ENCODE measurements around the gene MRFAP1L1. TPM values are rescaled to one million over a fixed set of nuclear protein-coding genes. Genes with fewer than 3 reads are reported as not detected.

The MRFAP1L1 gene
- total and polyA plus RNA-seq, 10 of the 15 experiments (the other 5 are each of a cell fraction or from before 2014, with no cell fraction given), result 30.6 to 85.1 (median 52.9) TPM

DNA sequence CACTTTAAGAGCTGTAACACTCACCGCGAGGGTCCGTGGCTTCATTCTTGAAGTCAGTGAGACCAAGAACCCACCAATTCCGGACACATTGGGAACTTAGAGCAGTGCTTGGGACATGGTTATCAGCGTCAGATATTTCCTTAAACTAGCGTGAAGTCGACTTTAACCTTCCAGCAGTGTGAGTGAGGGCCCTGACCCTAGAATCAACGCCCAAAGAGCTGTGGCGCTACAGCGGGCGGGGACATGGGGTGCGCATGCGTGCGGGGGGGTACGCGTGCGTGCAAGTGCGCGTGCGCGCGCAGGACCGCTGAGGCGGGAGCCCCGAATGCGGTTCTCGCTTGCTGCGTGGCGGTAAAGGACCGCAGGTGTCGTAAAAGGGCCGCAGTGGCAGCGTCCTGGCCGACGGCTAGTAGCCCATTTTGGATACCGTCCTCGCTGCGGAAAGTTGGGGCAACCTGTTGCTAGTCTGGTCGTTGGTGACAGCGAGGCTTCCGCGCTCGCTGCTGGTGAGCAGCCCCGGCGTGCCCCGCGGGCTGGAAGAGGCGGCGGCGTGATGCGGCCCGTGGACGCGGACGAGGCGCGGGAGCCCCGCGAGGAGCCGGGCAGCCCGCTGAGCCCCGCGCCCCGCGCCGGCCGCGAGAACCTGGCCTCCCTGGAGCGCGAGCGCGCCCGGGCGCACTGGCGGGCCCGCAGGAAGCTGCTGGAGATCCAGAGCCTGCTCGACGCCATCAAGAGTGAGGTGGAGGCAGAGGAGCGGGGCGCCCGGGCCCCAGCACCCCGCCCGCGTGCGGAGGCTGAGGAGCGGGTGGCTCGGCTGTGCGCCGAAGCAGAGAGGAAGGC lies 35.8 kb downstream of the MRFAP1L1 start:
- Histone ChIP-seq H2AFZ (ENCODE audit: control insufficient read depth, low read depth, low read length) (peak overlapping the region; percentile 98), H3K27ac (ENCODE audit: control insufficient read depth, insufficient read depth) (peak overlapping the region; percentile 45), H3K9me3 (replicated peaks; ENCODE audit: control insufficient read depth, insufficient read depth, low read length) (no peaks in the 10 kb centered on the region), H3K4me3 (peak overlapping the region; percentile 74), H3K36me3 (ENCODE audit: control insufficient read depth in 2 of 2, insufficient read depth in 2 of 2, low read length in 1 of 2) (no peaks in the 10 kb centered on the region; a peak in 2 of 4 replicates), H3K9ac (ENCODE audit: control insufficient read depth, insufficient read depth, low read length) (peak overlapping the region; percentile 64), H3K4me2 (ENCODE audit: control insufficient read depth, insufficient read depth) (peak overlapping the region; percentile 89), H3K4me1 (ENCODE audit: control insufficient read depth, insufficient read depth, low read length) (peaks cover 6% of the 10 kb centered on the region; the same call in 1 of the 2 replicates), H4K20me1 (ENCODE audit: control insufficient read depth, insufficient read depth) (no peaks in the 10 kb centered on the region), H3K27me3 (replicated peaks in 1 of 2; ENCODE audit: control insufficient read depth in 2 of 2, insufficient read depth in 2 of 2, low read length in 1 of 2) (no peaks in the 10 kb centered on the region), H3K79me2 (ENCODE audit: control insufficient read depth, insufficient read depth, low read length) (peaks cover 25% of the 10 kb centered on the region)
- ChIA-PET CTCF (interaction anchor here (0.5 to 2.3 kb wide), 18 partner anchors 10 to 219 kb away, joined by 3 to 36 read pairs (median 5); partner anchors contain the start of genes BLOC1S4 and MRFAP1L1), RAD21 (ENCODE audit: unreplicated experiment) (interaction anchor here (1.0 to 3.8 kb wide), 9 partner anchors 28 to 395 kb away, joined by 3 to 22 read pairs (median 5); partner anchors contain the start of genes GRPEL1, MAN2B2, MRFAP1 and MRFAP1L1), POLR2A (interaction anchor here (0.6 to 2.1 kb wide), 8 partner anchors 14 to 389 kb away, joined by 3 to 6 read pairs (median 4); partner anchors contain the start of gene MRFAP1), SMC1A (ENCODE audit: uncharacterized antibody, unreplicated experiment) (interaction anchor here (0.7 to 5.2 kb wide), 8 partner anchors 30 to 199 kb away, joined by 3 to 33 read pairs (median 4); partner anchors contain the start of genes BLOC1S4 and MRFAP1L1)
- FAIRE-seq (peak; percentile 89), DNase-seq (ENCODE audit: low read depth, low spot score) (peak; percentile 80), ATAC-seq (peak; percentile 92)
- in situ Hi-C loops (cut with MboI) (no loop called here), intact Hi-C loops (cut with micrococcal nuclease; ENCODE audit: unreplicated experiment) (loop anchor here (2.0 kb wide), 3 partner anchors 33 to 43 kb away; partner anchors contain the start of genes BLOC1S4, MRFAP1 and MRFAP1L1)
- BruUV-seq (replicated peaks), result no TSS peak
- WGBS (ENCODE audit: insufficient coverage, insufficient replicate concordance, low lambda C conversion rate, missing lambda C conversion rate), result 1% methylated on average over 69 of the region's 89 CpGs
- TF ChIP-seq JUND (IDR thresholded peaks at IDR 0.05; ENCODE audit: low read depth, low read length) (no peak), CUX1 (IDR thresholded peaks at IDR 0.05; ENCODE audit: insufficient replicate concordance, low read depth, low read length) (no peak), MXI1 (IDR thresholded peaks at IDR 0.05; ENCODE audit: low read depth, low read length) (peak; percentile 83), TCF3 (IDR thresholded peaks at IDR 0.05; ENCODE audit: borderline replicate concordance, insufficient read depth, low read depth, low read length) (no peak), RAD51 (IDR thresholded peaks at IDR 0.05) (no peak), SRF (IDR thresholded peaks at IDR 0.05; ENCODE audit: low read depth in 2 of 2, low read length in 2 of 2) (no peak), POLR2A (IDR thresholded peaks at IDR 0.05; ENCODE audit: low read depth, low read length) (peak; percentile 92), IKZF2 (IDR thresholded peaks at IDR 0.05) (no peak)
- TF ChIP-seq, protein P1, sequence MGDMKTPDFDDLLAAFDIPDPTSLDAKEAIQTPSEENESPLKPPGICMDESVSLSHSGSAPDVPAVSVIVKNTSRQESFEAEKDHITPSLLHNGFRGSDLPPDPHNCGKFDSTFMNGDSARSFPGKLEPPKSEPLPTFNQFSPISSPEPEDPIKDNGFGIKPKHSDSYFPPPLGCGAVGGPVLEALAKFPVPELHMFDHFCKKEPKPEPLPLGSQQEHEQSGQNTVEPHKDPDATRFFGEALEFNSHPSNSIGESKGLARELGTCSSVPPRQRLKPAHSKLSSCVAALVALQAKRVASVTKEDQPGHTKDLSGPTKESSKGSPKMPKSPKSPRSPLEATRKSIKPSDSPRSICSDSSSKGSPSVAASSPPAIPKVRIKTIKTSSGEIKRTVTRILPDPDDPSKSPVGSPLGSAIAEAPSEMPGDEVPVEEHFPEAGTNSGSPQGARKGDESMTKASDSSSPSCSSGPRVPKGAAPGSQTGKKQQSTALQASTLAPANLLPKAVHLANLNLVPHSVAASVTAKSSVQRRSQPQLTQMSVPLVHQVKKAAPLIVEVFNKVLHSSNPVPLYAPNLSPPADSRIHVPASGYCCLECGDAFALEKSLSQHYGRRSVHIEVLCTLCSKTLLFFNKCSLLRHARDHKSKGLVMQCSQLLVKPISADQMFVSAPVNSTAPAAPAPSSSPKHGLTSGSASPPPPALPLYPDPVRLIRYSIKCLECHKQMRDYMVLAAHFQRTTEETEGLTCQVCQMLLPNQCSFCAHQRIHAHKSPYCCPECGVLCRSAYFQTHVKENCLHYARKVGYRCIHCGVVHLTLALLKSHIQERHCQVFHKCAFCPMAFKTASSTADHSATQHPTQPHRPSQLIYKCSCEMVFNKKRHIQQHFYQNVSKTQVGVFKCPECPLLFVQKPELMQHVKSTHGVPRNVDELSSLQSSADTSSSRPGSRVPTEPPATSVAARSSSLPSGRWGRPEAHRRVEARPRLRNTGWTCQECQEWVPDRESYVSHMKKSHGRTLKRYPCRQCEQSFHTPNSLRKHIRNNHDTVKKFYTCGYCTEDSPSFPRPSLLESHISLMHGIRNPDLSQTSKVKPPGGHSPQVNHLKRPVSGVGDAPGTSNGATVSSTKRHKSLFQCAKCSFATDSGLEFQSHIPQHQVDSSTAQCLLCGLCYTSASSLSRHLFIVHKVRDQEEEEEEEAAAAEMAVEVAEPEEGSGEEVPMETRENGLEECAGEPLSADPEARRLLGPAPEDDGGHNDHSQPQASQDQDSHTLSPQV (IDR thresholded peaks at IDR 0.05), result no peak
- TF ChIP-seq, protein P2, sequence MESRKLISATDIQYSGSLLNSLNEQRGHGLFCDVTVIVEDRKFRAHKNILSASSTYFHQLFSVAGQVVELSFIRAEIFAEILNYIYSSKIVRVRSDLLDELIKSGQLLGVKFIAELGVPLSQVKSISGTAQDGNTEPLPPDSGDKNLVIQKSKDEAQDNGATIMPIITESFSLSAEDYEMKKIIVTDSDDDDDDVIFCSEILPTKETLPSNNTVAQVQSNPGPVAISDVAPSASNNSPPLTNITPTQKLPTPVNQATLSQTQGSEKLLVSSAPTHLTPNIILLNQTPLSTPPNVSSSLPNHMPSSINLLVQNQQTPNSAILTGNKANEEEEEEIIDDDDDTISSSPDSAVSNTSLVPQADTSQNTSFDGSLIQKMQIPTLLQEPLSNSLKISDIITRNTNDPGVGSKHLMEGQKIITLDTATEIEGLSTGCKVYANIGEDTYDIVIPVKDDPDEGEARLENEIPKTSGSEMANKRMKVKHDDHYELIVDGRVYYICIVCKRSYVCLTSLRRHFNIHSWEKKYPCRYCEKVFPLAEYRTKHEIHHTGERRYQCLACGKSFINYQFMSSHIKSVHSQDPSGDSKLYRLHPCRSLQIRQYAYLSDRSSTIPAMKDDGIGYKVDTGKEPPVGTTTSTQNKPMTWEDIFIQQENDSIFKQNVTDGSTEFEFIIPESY (IDR thresholded peaks at IDR 0.05), result peak; percentile 55; the same call in 1 of the 2 replicates

Data from GM12878 (cell line).